WTC11 (cell line): Measurements from ENCODE around the gene TMEM164.

ENCODE experiments used
- CBFB ChIP-seq: sonication (generic); formaldehyde crosslinking; IDR thresholded peaks from 2 replicates; pipeline ENCODE4 v1.8.1; 2022; ENCODE audit warnings: mild to moderate bottlenecking, low read depth, missing genetic modification reagents
- CTCF ChIP-seq: fragments of 200-600 bp; IDR thresholded peaks from 2 replicates; pipeline ENCODE4 v1.8.0; 2022; ENCODE audit warnings: antibody characterized with exemption
- E2F1 ChIP-seq: sonication (generic); formaldehyde crosslinking; IDR thresholded peaks from 2 replicates; pipeline ENCODE4 v1.8.0; 2022; ENCODE audit warnings: mild to moderate bottlenecking, missing genetic modification reagents
- GABPB1 ChIP-seq: sonication (generic); formaldehyde crosslinking; IDR thresholded peaks from 2 replicates; pipeline ENCODE4 v1.8.1; 2023; ENCODE audit warnings: mild to moderate bottlenecking, missing genetic modification reagents
- SMAD3 ChIP-seq: sonication (generic); formaldehyde crosslinking; IDR thresholded peaks from 2 replicates; pipeline ENCODE4 v1.8.0; 2022; ENCODE audit warnings: missing genetic modification reagents, mild to moderate bottlenecking, borderline replicate concordance

GRCh38 chrX:110043506-110043905, 40.6 kb downstream of the TMEM164 start:
- TF ChIP-seq CTCF (no peak), GABPB1 (CRISPR knock-in tag) (no peak), SMAD3 (CRISPR knock-in tag) (no peak), CBFB (CRISPR knock-in tag) (no peak), E2F1 (CRISPR knock-in tag) (no peak)
